Neural progenitor cell (in vitro differentiated cells): ENCODE results near the gene SMIM41. TPM values are rescaled to one million over a fixed set of nuclear protein-coding genes. Genes with fewer than 3 reads are reported as not detected.

Experiments used
- DNase-seq: peaks from one replicate; pipeline ENCODE4 v3.0.0-alpha.2; 2016; ENCODE audit warnings: low spot score
- H2AFZ ChIP-seq: fragments of 200-600 bp; sonication (generic); replicated peaks from 2 replicates; pipeline ENCODE4 v1.6.1; 2016; ENCODE audit warnings: antibody characterized with exemption
- H3F3A ChIP-seq: fragments of 200-600 bp; sonication (generic); 2 replicates; pipeline ENCODE4 v1.6.1; 2016; ENCODE audit warnings: antibody characterized with exemption, low read depth
- H3K27ac ChIP-seq: fragments of 200-600 bp; sonication (generic); 2 replicates; pipeline ENCODE4 v1.5.1; 2016; ENCODE audit warnings: mild to moderate bottlenecking
- H3K27me3 ChIP-seq: fragments of 200-600 bp; sonication (generic); 2 replicates; pipeline ENCODE4 v1.6.1; 2016; ENCODE audit warnings: mild to moderate bottlenecking, moderate library complexity
- H3K36me3 ChIP-seq: fragments of 200-600 bp; sonication (generic); 2 replicates; pipeline ENCODE4 v1.5.1; 2016
- H3K4me1 ChIP-seq: fragments of 200-600 bp; sonication (generic); 2 replicates; pipeline ENCODE4 v1.6.1; 2016; ENCODE audit warnings: mixed run types
- H3K4me2 ChIP-seq: fragments of 200-600 bp; sonication (generic); 2 replicates; pipeline ENCODE4 v1.6.1; 2016
- H3K4me3 ChIP-seq: fragments of 200-600 bp; sonication (generic); 2 replicates; pipeline ENCODE4 v1.5.1; 2016
- H3K79me2 ChIP-seq: fragments of 200-600 bp; sonication (generic); 2 replicates; pipeline ENCODE4 v1.6.1; 2016; ENCODE audit warnings: low read depth
- H3K9ac ChIP-seq: fragments of 200-600 bp; sonication (generic); 2 replicates; pipeline ENCODE4 v1.6.1; 2016
- H3K9me3 ChIP-seq: fragments of 200-600 bp; sonication (generic); 2 replicates; pipeline ENCODE4 v1.5.1; 2016; ENCODE audit warnings: low read depth
- H4K20me1 ChIP-seq: fragments of 200-600 bp; sonication (generic); 2 replicates; pipeline ENCODE4 v1.6.1; 2016; ENCODE audit warnings: low read depth
- H3K27ac Mint-ChIP-seq: 3 replicates; pipeline ENCODE4 v1.8.0; 2021; ENCODE audit warnings: mixed read lengths
- H3K27me3 Mint-ChIP-seq: 2 replicates; pipeline ENCODE4 v1.8.0; 2022; ENCODE audit warnings: low read depth, mild to moderate bottlenecking, inconsistent platforms, moderate library complexity, mixed read lengths; ENCODE audit not compliant: insufficient read depth
- H3K36me3 Mint-ChIP-seq: 3 replicates; pipeline ENCODE4 v1.8.0; 2021; ENCODE audit warnings: mixed read lengths
- H3K4me1 Mint-ChIP-seq: 3 replicates; pipeline ENCODE4 v1.8.0; 2021; ENCODE audit warnings: mixed read lengths
- H3K4me3 Mint-ChIP-seq: 3 replicates; pipeline ENCODE4 v1.8.0; 2021; ENCODE audit warnings: mild to moderate bottlenecking, moderate library complexity, mixed read lengths
- H3K9me3 Mint-ChIP-seq: 3 replicates; pipeline ENCODE4 v1.8.0; 2020; ENCODE audit warnings: mixed read lengths
- CTCF ChIP-seq: fragments of 200-600 bp; sonication (generic); IDR thresholded peaks from 2 replicates; pipeline ENCODE4 v1.5.1; 2017; ENCODE audit warnings: antibody characterized with exemption, mild to moderate bottlenecking
- EZH2 ChIP-seq: fragments of 200-600 bp; sonication (generic); IDR thresholded peaks from 2 replicates; pipeline ENCODE4 v1.6.1; 2017; ENCODE audit warnings: antibody characterized with exemption, mild to moderate bottlenecking, moderate library complexity
- EZH2phosphoT487 ChIP-seq: fragments of 200-600 bp; sonication (generic); IDR thresholded peaks from 2 replicates; pipeline ENCODE4 v1.6.1; 2017; ENCODE audit warnings: antibody characterized with exemption
- total RNA-seq: library from RNA; depleted of rRNA; stranded (reverse); fragments of >200 nt; gene quantifications from 2 replicates; pipeline ENCODE4 v1.2.3, GENCODE V29; 2015; ENCODE audit warnings: low replicate concordance

Gene SMIM41
- total RNA-seq, 1 donor from 2014 or later = not detected

GRCh38 chr12:52122904-52123303 lies 43.4 kb downstream of the SMIM41 start:
- H3K27me3 Mint-ChIP-seq = peaks cover 12% of the 10 kb centered on the region
- no peak overlapping the region for H3K4me2 ChIP-seq
- H4K20me1 ChIP-seq = no peaks in the 10 kb centered on the region
- no peak overlapping the region for H2AFZ ChIP-seq
- no peaks in the 10 kb centered on the region for H3K36me3 Mint-ChIP-seq
- H3K9ac ChIP-seq = no peak overlapping the region
- H3K4me3 ChIP-seq = no peak overlapping the region
- peaks cover 17% of the 10 kb centered on the region for H3F3A ChIP-seq
- no peaks in the 10 kb centered on the region for H3K36me3 ChIP-seq
- no peaks in the 10 kb centered on the region for H3K79me2 ChIP-seq
- H3K4me1 ChIP-seq = peaks cover 34% of the 10 kb centered on the region
- no peaks in the 10 kb centered on the region for H3K9me3 ChIP-seq
- no peak overlapping the region for H3K27ac Mint-ChIP-seq
- DNase-seq = no peak
- H3K4me1 Mint-ChIP-seq = peaks cover 48% of the 10 kb centered on the region
- H3K4me3 Mint-ChIP-seq = peak overlapping the region; percentile 59
- no peaks in the 10 kb centered on the region for H3K9me3 Mint-ChIP-seq
- H3K27me3 ChIP-seq = no peaks in the 10 kb centered on the region
- TF ChIP-seq CTCF (no peak), EZH2 (no peak), EZH2phosphoT487 (no peak)
- H3K27ac ChIP-seq = no peak overlapping the region

GRCh38 chr12:52123487-52124186 lies 44.1 kb downstream of the SMIM41 start:
- no peak overlapping the region for H3K4me3 ChIP-seq
- Mint-ChIP-seq H3K27ac (no peak overlapping the region), H3K9me3 (no peaks in the 10 kb centered on the region), H3K4me3 (no peak overlapping the region), H3K27me3 (peaks cover 12% of the 10 kb centered on the region), H3K4me1 (peaks cover 48% of the 10 kb centered on the region), H3K36me3 (no peaks in the 10 kb centered on the region)
- no peak overlapping the region for H3K27ac ChIP-seq
- TF ChIP-seq CTCF (no peak), EZH2 (no peak), EZH2phosphoT487 (no peak)
- H3K4me1 ChIP-seq = peaks cover 34% of the 10 kb centered on the region
- no peaks in the 10 kb centered on the region for H3K79me2 ChIP-seq
- H3K36me3 ChIP-seq = no peaks in the 10 kb centered on the region
- no peaks in the 10 kb centered on the region for H3K27me3 ChIP-seq
- H3F3A ChIP-seq = peaks cover 17% of the 10 kb centered on the region
- H2AFZ ChIP-seq = no peak overlapping the region
- no peak overlapping the region for H3K4me2 ChIP-seq
- no peaks in the 10 kb centered on the region for H3K9me3 ChIP-seq
- no peak overlapping the region for H3K9ac ChIP-seq
- no peak for DNase-seq
- no peaks in the 10 kb centered on the region for H4K20me1 ChIP-seq

- H2AFZ ChIP-seq = peak overlapping the region; percentile 36
- Mint-ChIP-seq H3K27me3 (peaks cover 8% of the 10 kb centered on the region), H3K4me3 (no peak overlapping the region), H3K4me1 (peaks cover 47% of the 10 kb centered on the region), H3K36me3 (no peaks in the 10 kb centered on the region), H3K9me3 (no peaks in the 10 kb centered on the region), H3K27ac (peak overlapping the region; percentile 85)
- no peak overlapping the region for H3K9ac ChIP-seq
- H3K4me3 ChIP-seq = no peak overlapping the region
- no peaks in the 10 kb centered on the region for H3K27me3 ChIP-seq
- H4K20me1 ChIP-seq = no peaks in the 10 kb centered on the region
- peak; percentile 56 for DNase-seq
- H3K4me2 ChIP-seq = peak overlapping the region; percentile 65
- H3K4me1 ChIP-seq = peaks cover 32% of the 10 kb centered on the region
- H3K36me3 ChIP-seq = no peaks in the 10 kb centered on the region
- no peaks in the 10 kb centered on the region for H3K79me2 ChIP-seq
- H3K27ac ChIP-seq = no peak overlapping the region
- no peak for TF ChIP-seq EZH2phosphoT487
- TF ChIP-seq EZH2 = no peak
- no peak for TF ChIP-seq CTCF
- H3F3A ChIP-seq = peaks cover 17% of the 10 kb centered on the region
- no peaks in the 10 kb centered on the region for H3K9me3 ChIP-seq
Observed at GRCh38 chr12:52125476-52125900, 46.0 kb downstream of the SMIM41 start.
